Ureter (tissue), 1 donor: Measurements from ENCODE around the gene DMXL2. TPM values are rescaled to one million over a fixed set of nuclear protein-coding genes. Genes with fewer than 3 reads are reported as not detected.
"Not testable (repeated sequence)": the region's sequence is repeated elsewhere in the genome, so short reads cannot be mapped to it uniquely, and the experiment has no call there.

ENCODE experiments used
- DNase-seq: peaks from one replicate; pipeline ENCODE4 v3.0.0-alpha.2; 2020; ENCODE audit warnings: low spot score
- total RNA-seq: library from RNA; stranded (reverse); gene quantifications from one replicate; pipeline ENCODE4 v1.2.4, GENCODE V29; 2023
- donor health status: DM: yes; HTN: yes; CAD: no.

DMXL2 gene
- total RNA-seq, 1 donor from 2014 or later, result 43.5 TPM

DNA sequence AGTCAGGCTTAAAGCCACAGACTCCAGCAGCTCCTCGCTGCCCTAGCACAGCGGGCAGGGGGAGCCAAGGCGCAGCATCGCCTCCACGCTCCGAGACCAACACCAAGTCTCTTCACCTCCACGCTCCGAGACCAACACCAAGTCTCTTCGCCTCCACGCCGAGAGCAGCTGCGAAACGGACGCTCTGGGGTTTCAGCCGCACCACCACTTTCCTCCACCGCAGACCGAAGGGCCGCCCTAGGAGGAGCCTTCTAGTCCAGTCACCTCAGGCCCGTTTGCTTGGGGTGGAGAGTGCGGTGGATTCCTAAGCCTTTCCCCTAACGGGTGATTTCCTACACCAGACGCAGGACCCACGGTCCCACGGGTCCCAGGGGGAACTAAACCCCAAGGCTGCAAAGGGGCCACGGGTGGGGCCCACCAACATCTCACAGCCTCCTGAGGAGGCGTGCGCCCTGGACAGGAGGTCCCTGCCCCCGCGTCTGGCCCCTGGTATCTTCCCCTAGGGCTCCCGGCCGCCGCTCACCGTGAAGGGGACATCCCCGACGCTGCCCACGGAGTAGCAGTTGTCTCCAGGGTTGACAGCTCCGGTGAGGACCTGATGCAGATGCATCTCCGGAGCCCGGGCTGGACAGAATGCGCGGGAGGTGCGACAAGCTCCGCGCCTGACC lies 501 bp downstream of the DMXL2 start:
- DNase-seq, result peak; percentile 49

GRCh38 chr15:51621155-51621765 lies 1.3 kb downstream of the DMXL2 start:
- no peak for DNase-seq

- no peak for DNase-seq
Measured at GRCh38 chr15:51620641-51621040, 1.9 kb downstream of the DMXL2 start.

GRCh38 chr15:51620122-51620521 lies 2.4 kb downstream of the DMXL2 start:
- no peak for DNase-seq

DNA sequence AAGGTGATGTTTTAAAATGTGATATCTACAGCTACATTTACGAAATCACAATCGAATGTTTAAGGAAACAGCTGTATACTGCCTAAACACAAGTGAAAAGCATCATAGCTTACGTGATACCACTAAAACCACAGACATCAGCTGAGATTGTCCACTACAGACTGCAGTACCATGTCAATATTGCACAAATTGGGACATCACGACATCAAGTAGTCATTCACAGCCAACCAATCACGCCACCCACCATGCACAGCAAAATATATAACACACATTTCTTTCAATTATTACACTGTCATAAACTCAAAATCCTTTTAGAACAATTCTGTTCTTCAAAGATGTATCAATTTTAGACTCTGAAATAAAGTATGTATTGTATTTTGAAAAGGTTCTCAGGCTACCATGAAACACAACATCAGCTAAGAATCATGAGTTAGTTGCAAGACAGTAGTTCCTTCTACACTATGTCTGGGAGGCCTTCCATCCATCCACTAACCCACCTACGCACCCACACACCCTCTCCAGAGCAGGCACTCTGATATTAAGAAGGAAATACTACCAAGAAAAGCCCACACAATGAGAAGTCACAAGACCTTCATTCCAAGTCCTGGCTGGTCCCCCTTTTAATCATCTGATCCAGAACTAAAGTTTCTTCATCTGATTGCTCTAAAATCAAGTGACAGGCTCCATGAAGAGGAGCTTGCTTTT lies 3.1 kb downstream of the DMXL2 start:
- no peak for DNase-seq

DNA sequence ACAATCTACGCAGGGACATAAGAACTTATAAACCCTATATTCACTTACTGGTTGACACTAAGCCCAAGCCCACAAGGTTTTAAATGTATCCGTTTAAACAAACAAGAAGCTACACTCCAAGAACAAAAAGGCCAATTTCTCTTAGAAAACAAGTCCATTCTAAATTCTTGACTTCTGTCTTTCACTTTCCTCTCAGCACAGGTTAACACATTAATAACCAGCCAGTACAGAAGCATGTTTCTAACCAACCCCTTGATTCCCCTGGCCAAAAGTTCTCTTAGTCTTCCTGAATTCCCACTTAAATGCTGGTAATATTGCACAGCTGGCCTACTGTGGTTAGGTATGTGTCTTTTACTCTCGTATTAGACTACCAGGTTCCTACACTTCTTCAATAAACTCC lies 4.7 kb downstream of the DMXL2 start:
- DNase-seq, result no peak

DNA sequence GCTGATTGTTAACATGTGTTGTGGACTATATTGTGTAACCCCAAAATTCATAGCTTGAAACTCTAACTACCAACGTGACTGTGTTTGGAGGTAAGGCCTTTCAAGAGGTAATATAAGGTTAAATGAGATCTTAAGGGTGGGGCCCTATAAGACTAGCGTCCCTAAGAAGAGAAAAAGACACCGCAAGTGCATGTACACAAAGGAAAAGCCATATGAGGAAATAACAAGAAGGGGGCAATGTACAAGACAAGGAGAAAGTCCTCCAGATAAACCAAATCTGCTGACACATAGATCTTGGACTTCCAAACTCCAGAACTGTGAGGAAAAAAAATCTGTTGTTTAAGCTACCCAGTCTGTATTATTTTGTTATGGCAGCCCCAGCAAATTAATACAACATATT lies 8.6 kb downstream of the DMXL2 start:
- DNase-seq, result no peak

DNA sequence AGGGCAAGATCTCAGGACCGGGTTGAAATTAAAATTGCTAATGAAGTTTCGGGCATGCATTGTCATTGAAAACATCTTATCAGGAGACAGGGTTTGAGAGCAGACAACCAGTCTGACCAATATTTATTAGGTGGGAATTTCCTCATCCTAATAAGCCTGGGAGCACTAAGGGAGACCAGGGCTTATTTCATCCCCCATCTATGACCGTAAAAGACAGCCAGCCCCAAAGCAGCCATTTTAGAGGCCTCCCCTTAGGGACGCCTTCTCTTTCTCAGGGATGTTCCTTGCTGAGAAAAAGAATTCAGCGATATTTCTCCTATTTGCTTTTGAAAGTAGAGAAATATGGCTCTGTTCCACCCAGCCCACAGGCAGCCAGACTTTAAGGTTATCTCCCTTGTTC lies 9.9 kb downstream of the DMXL2 start:
- DNase-seq, result not testable (repeated sequence)

DNA sequence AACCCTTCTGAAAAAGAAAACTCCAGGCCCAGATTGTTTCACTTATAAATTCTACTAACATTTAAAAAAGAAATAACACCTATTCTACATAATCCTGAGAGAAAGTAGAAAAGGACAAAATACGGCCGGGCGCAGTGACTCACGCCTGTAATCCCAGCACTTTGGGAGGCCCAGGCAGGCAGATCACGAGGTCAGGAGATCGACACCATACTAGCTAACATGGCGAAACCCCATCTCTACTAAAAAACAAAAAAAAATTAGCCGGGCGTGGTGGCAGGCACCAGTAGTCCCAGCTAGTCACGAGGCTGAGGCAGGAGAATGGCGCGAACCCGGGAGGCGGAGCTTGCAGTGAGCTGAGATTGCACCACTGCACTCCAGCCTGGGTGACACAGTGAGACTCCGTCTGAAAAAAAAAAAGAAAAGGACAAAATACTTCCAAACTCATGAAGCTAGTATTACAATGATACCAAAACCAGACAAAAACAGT lies 19.1 kb downstream of the DMXL2 start:
- not testable (repeated sequence) for DNase-seq

GRCh38 chr15:51603002-51603401 lies 19.6 kb downstream of the DMXL2 start:
- no peak for DNase-seq

GRCh38 chr15:51602484-51602883 lies 20.1 kb downstream of the DMXL2 start:
- DNase-seq, result no peak

DNA sequence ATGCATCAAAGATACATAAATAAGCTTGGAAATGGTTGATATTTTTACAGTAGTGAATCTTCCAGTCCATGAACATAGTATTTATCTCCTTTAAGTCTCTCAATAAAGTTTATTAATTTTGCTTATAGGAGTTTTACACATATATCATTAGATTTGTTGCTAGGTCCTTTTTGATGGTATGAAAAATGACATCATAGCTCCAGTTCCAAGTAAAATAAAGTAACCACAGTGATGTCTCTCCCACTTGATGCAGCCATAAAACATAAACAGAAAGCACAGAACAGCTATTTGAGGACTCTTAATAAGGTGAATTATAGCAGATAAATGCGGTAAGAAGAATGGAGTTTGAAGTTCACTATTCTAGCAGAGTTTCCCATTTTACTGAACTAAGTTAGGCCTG lies 20.8 kb downstream of the DMXL2 start:
- no peak for DNase-seq

- DNase-seq, result no peak
Measured at GRCh38 chr15:51600114-51600513, 22.5 kb downstream of the DMXL2 start.

DNA sequence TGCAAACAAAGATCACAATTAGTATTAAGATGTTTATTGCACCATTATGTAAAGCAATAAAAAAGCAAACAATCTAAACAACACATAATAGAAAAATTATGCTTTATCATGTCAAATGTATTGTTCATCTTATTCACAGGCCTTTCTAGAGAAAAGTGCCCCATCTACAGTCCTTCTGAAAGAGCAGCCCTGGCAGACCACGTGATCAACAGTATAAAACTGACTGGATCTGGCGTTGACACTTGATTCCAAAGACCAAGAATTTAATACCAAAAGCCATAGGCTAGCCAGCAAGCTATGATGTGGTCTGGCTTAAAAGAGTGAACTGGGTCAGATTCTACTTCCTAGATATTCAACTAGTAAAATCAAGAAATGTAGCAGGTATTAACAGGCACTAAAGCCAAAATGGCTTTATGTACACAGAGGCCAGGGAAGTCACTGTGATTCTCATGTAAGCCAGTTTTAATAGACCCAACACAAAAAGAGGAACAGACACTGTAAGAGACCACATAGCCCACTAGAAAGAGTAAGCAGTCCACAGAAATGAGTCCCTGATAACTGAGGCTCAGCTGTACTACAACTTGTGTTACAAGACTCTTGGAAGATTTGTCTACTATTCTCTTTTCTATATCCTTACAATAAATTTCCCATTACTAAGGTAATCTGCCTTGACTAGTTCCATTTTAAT lies 32.5 kb downstream of the DMXL2 start:
- DNase-seq, result no peak

GRCh38 chr15:51588966-51589365 lies 33.6 kb downstream of the DMXL2 start:
- no peak for DNase-seq

- DNase-seq, result no peak
Measured at GRCh38 chr15:51585986-51586385, 36.6 kb downstream of the DMXL2 start.

DNA sequence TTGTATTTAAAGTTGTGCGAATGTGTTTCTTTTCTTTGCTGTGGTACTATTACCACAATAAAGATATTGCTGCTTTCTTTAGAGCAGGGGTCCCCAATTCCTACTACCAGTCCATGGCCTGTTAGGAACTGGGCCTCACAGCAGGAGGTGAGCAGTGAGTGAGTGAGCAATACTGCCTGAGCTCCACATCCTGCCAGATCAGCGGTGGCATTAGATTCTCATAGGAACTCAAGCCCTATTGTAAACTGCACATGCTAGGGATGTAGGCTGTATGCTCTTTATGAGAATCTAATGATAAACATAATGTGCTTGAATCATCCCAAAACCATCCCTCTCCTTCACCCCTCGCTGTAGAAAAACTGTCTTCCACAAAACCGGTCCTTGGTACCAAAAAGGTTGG lies 41.6 kb downstream of the DMXL2 start:
- no peak for DNase-seq

DNA sequence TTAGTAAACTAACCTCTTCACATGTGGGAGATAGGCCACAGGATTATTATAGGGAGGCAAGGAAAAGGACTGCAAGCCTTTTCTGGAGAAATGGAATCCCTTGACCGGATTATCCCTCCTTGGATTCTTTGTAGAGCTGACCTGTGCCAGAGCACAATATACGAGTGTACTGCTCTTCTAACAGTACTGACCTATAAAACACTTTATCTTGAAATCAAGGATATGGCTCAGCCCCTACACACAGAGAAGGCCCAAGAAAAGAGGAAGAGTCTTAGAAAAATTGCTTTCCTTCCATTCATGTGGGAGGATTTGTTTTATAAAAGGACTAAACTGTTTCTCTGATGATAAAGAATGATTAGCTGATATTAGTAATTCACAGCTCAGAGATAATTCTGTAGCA lies 42.2 kb downstream of the DMXL2 start:
- DNase-seq, result no peak

DNA sequence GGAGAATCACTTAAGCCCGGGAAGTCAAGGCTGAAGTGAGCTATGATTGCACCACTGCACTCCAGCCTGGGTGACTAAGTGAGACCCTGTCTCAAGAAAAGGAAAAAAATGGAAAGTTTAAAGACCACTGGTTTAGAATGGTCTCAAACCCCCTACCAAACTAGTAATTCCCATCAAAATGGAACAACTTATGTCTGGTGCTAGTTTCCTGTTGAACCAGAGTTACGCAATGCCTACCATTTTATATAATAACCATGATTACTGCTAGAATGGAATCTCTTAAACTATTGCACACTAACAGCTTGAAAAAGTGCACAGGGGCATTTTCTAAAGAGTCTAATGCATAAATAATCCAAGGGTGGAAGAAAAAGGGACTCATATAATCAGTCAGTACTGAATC lies 43.6 kb downstream of the DMXL2 start:
- no peak for DNase-seq

- DNase-seq, result no peak
Measured at GRCh38 chr15:51577636-51578304, 44.8 kb downstream of the DMXL2 start.

GRCh38 chr15:51576911-51577500 lies 45.6 kb downstream of the DMXL2 start:
- no peak for DNase-seq
